Endometrial microvascular endothelial cells (primary cell): ENCODE measurements around the gene PTMA. TPM values are rescaled to one million over a fixed set of nuclear protein-coding genes. Genes with fewer than 3 reads are reported as not detected.

Experiments
- in situ Hi-C: cut with HindIII; loops from 2 replicates; pipeline ENCODE4 v1.10.0; 2017; ENCODE audit warnings: low sequenced_read_pairs, low pct_unique_long_range_greater_than_20kb; ENCODE audit errors: inconsistent ontology term
- total RNA-seq: library from RNA; depleted of rRNA; stranded (reverse); fragments of >200 nt; gene quantifications from one replicate; pipeline ENCODE4 v1.2.3, GENCODE V29; 2015; ENCODE audit errors: inconsistent ontology term

The PTMA gene
- total RNA-seq, 1 donor from 2014 or later = 949 TPM

GRCh38 chr2:231673348-231673770 is 35.0 kb upstream of the PTMA start:
- in situ Hi-C loops = no loop called here

- in situ Hi-C loops = no loop called here
Observed at GRCh38 chr2:231674587-231675338, 33.6 kb upstream of the PTMA start.

GRCh38 chr2:231676243-231676642 is 32.1 kb upstream of the PTMA start:
- in situ Hi-C loops = no loop called here

- in situ Hi-C loops = no loop called here
Observed at GRCh38 chr2:231677632-231678104, 30.7 kb upstream of the PTMA start.

GRCh38 chr2:231679908-231680284 is 28.4 kb upstream of the PTMA start:
- in situ Hi-C loops = no loop called here

- in situ Hi-C loops = no loop called here
Observed at GRCh38 chr2:231680285-231680991, 27.9 kb upstream of the PTMA start.

GRCh38 chr2:231680992-231681852 is 27.1 kb upstream of the PTMA start:
- in situ Hi-C loops = no loop called here

- in situ Hi-C loops = no loop called here
Observed at GRCh38 chr2:231682603-231683291, 25.6 kb upstream of the PTMA start.

GRCh38 chr2:231683292-231684235 is 24.8 kb upstream of the PTMA start:
- in situ Hi-C loops = no loop called here

GRCh38 chr2:231684314-231685223 is 23.8 kb upstream of the PTMA start:
- in situ Hi-C loops = no loop called here

- in situ Hi-C loops = no loop called here
Observed at GRCh38 chr2:231685349-231686191, 22.8 kb upstream of the PTMA start.

- in situ Hi-C loops = no loop called here
Observed at GRCh38 chr2:231686192-231687100, 21.9 kb upstream of the PTMA start.

GRCh38 chr2:231687133-231687852 is 21.0 kb upstream of the PTMA start:
- in situ Hi-C loops = no loop called here

GRCh38 chr2:231687961-231688360 is 20.4 kb upstream of the PTMA start:
- in situ Hi-C loops = no loop called here
